DND-41 (cell line): ENCODE data around the gene TEKT2.

Experiments
- ATAC-seq: fragments of 200-7000 bp; cut with Tn5 transposase; 3 replicates; pipeline ENCODE4 v1.9.1; 2021; ENCODE audit warnings: low read depth; ENCODE audit not compliant: insufficient read depth
- DNase-seq: peaks from one replicate; pipeline ENCODE4 v3.0.0-alpha.2; 2020
- H2AFZ ChIP-seq: 2 replicates; pipeline ENCODE4 v1.6.0; 2012; ENCODE audit warnings: low read depth, low read length
- H3K27ac ChIP-seq: 2 replicates; pipeline ENCODE4 v1.5.1; 2012; ENCODE audit warnings: low read length, inconsistent platforms
- H3K27me3 ChIP-seq: fragments of 200-600 bp; sonication (generic); 2 replicates; pipeline ENCODE4 v1.6.0; 2012; ENCODE audit warnings: low read length, mild to moderate bottlenecking, inconsistent platforms; ENCODE audit not compliant: insufficient read depth, poor library complexity
- H3K36me3 ChIP-seq: 2 replicates; pipeline ENCODE4 v1.5.1; 2012; ENCODE audit warnings: low read length, inconsistent platforms; ENCODE audit not compliant: insufficient read depth
- H3K4me1 ChIP-seq: 2 replicates; pipeline ENCODE4 v1.5.1; 2012; ENCODE audit warnings: mild to moderate bottlenecking, low read length; ENCODE audit not compliant: insufficient read depth
- H3K4me2 ChIP-seq: 2 replicates; pipeline ENCODE4 v1.6.0; 2012; ENCODE audit warnings: mild to moderate bottlenecking, moderate library complexity, low read length, inconsistent platforms; ENCODE audit not compliant: insufficient read depth
- H3K4me3 ChIP-seq, 2 experiments: fragments of 200-600 bp in 1 of 2; shearing (Covaris generic) in 1 of 2; 2 replicates each; pipeline ENCODE4 v1.5.1; 2012 to 2016; ENCODE audit warnings: inconsistent platforms in 2 of 2, low read length in 2 of 2, mild to moderate bottlenecking in 2 of 2, low read depth in 1 of 2, moderate library complexity in 1 of 2
- H3K79me2 ChIP-seq: 2 replicates; pipeline ENCODE4 v1.6.0; 2012; ENCODE audit warnings: low read length, inconsistent platforms; ENCODE audit not compliant: insufficient read depth
- H3K9ac ChIP-seq: 2 replicates; pipeline ENCODE4 v1.6.0; 2012; ENCODE audit warnings: low read depth, mild to moderate bottlenecking, inconsistent platforms, low read length, moderate library complexity
- H3K9me3 ChIP-seq: 2 replicates; pipeline ENCODE4 v1.5.1; 2012; ENCODE audit warnings: low read length, moderate library complexity, mild to moderate bottlenecking, inconsistent platforms; ENCODE audit not compliant: insufficient read depth, severe bottlenecking
- H4K20me1 ChIP-seq: 2 replicates; pipeline ENCODE4 v1.6.0; 2012; ENCODE audit warnings: low read length; ENCODE audit not compliant: insufficient read depth
- CTCF ChIP-seq: IDR thresholded peaks from 2 replicates; pipeline ENCODE4 v1.5.1; 2012; ENCODE audit warnings: borderline replicate concordance, low read length, moderate library complexity, mild to moderate bottlenecking; ENCODE audit not compliant: poor library complexity, severe bottlenecking; ENCODE audit errors: extremely low read depth
- EZH2 ChIP-seq: IDR thresholded peaks from 3 replicates; pipeline ENCODE4 v1.6.1; 2012; ENCODE audit warnings: borderline replicate concordance, low read depth, mild to moderate bottlenecking, moderate library complexity, low read length, inconsistent platforms; ENCODE audit not compliant: severe bottlenecking

Gene TEKT2

GRCh38 chr1:36126797-36127500 is 43.1 kb downstream of the TEKT2 start:
- no peaks in the 10 kb centered on the region for H3K36me3 ChIP-seq
- H3K9me3 ChIP-seq = no peaks in the 10 kb centered on the region
- H3K4me3 ChIP-seq = no peak overlapping the region
- no peaks in the 10 kb centered on the region for H3K79me2 ChIP-seq
- H3K4me2 ChIP-seq = no peak overlapping the region
- no peak overlapping the region for H3K9ac ChIP-seq
- H3K27ac ChIP-seq = no peak overlapping the region
- no peak for TF ChIP-seq EZH2
- no peak for TF ChIP-seq CTCF
- no peak overlapping the region for H2AFZ ChIP-seq
- DNase-seq (no peak), ATAC-seq (no peak)
- no peaks in the 10 kb centered on the region for H3K27me3 ChIP-seq
- H3K4me1 ChIP-seq = no peaks in the 10 kb centered on the region
- no peaks in the 10 kb centered on the region for H4K20me1 ChIP-seq

DNA sequence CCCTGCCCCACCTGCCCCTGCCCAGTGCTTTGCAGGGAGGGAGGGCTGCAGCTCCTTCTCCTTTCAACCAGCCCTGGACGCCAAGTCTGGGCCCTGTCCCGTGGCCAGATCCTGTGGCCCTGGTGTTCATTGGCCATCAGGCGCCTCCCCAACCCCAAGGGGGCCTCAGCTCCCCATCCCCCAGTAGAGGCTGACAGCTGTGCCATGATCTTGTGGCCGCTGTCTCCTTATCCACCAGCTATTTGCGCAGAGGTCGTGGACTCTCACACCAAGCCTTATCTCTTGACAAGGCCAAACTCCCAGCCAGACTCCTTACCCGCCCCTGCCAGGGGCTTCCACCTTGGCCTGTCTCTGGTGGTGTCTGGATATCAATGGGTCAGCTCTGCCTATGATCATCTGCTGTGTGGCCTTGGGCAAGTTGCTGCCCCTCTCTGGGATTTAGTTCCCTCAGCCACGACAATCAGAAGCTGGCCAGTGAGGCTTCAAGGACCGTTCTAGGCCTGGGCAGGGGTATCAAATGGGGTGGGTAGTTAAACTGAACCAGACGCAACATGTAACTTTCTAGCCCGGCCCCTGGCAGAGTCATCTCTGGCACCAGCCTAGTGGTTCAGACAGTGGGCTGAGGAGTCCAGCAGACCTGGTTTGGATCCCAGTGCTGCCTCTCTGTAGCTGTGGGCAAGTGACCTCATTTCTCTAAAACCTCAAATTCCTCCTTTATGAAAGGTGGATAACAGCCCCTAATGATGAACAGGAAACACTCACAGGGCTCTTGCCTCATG is 44.4 kb downstream of the TEKT2 start:
- no peak overlapping the region for H3K4me3 ChIP-seq
- H3K9ac ChIP-seq = no peak overlapping the region
- no peak overlapping the region for H3K4me2 ChIP-seq

DNA sequence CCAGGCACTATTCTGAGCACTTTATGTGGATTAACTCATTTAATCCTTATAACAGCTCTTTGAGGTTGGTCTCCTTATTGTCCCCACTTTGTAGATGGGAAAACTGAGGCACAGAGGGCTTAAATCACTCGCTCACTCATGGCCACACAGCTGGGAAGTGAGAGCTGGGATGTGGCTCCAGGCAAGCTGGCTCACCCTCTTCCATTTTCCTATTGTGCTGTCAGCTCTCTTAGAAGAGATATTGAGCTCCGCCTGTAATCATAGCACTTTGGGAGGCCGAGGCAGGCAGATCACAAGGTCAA is 45.0 kb downstream of the TEKT2 start:
- Histone ChIP-seq H3K4me2 (no peak overlapping the region), H3K27me3 (no peaks in the 10 kb centered on the region), H2AFZ (no peak overlapping the region), H3K4me3 (no peak overlapping the region), H3K79me2 (no peaks in the 10 kb centered on the region), H3K9ac (no peak overlapping the region), H3K27ac (no peak overlapping the region), H4K20me1 (no peaks in the 10 kb centered on the region), H3K36me3 (no peaks in the 10 kb centered on the region), H3K9me3 (no peaks in the 10 kb centered on the region), H3K4me1 (no peaks in the 10 kb centered on the region)
- TF ChIP-seq CTCF = no peak
- TF ChIP-seq EZH2 = no peak
- no peak for DNase-seq
- no peak for ATAC-seq

More for the DNA sequence above, 44.4 kb downstream of the TEKT2 start:
- Histone ChIP-seq H3K4me1 (no peaks in the 10 kb centered on the region), H3K36me3 (no peaks in the 10 kb centered on the region), H3K27me3 (no peaks in the 10 kb centered on the region), H3K9me3 (no peaks in the 10 kb centered on the region), H3K79me2 (no peaks in the 10 kb centered on the region), H4K20me1 (no peaks in the 10 kb centered on the region), H3K27ac (no peak overlapping the region), H2AFZ (no peak overlapping the region)
- DNase-seq (no peak), ATAC-seq (no peak)
- TF ChIP-seq EZH2 = no peak

- ATAC-seq = no peak
- H3K9me3 ChIP-seq = no peaks in the 10 kb centered on the region
Measured at GRCh38 chr1:36132029-36132428, 48.1 kb downstream of the TEKT2 start.

More at GRCh38 chr1:36132029-36132428, 48.1 kb downstream of the TEKT2 start:
- Histone ChIP-seq H3K27ac (no peak overlapping the region), H3K36me3 (peaks cover 11% of the 10 kb centered on the region), H3K4me1 (no peaks in the 10 kb centered on the region), H3K79me2 (no peaks in the 10 kb centered on the region), H4K20me1 (no peaks in the 10 kb centered on the region), H2AFZ (no peak overlapping the region), H3K4me2 (no peak overlapping the region), H3K27me3 (no peaks in the 10 kb centered on the region), H3K9ac (no peak overlapping the region), H3K4me3 (no peak overlapping the region)
- no peak for TF ChIP-seq CTCF
- no peak for TF ChIP-seq EZH2
- no peak for DNase-seq
